Effector CD4-positive, alpha-beta T cell (primary cell): ENCODE data around the gene SLC6A4.
"Not testable (repeated sequence)": the region's sequence is repeated elsewhere in the genome, so short reads cannot be mapped to it uniquely, and the experiment has no call there.

Experiments
- DNase-seq: peaks from one replicate; pipeline ENCODE4 v3.0.0-alpha.2; 2020

The SLC6A4 gene

DNA sequence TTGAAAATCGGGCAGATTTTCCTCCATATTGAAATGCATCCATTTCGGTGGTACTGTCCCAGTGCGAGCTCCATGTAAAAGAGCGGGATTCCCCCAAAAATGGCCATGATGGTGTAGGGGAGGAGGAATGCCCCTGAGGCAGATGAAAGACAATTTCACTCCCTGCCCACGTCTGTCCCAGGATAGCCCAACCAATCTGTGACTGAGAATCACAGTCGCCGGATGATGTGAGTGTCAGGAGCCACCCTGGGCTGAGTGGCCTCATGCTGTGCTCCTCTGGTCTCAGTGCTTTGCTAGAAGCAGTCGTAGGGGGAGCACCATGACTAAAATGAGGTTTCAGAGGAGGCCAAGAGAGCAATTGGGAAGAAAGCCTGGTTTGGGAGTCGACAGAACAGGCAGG, 16.7 kb downstream of the SLC6A4 start:
- DNase-seq = no peak

DNA sequence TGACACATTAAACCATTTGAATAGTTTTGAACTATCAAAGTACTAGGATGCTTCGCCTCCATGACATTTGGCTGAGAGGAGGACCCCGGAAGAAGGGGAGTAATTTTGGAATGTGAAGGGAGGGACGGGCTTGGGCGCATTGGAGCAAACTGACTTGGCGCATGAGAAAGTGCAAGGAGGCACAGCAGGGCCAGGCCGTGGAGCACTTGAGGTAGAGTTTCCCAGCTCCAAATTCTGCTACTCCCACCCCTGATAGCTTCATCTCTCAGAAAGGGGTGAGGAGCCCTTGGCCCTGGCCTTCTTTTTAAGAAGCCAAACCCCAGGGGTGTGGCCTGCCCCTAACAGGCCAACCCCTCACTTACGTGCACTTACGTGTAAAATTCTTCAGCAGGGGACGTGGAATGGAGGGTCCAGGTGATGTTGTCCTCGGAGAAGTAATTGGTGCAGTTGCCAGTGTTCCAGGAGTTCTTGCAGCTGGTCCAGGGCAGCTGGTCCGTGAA, 17.7 kb downstream of the SLC6A4 start:
- no peak for DNase-seq

DNA sequence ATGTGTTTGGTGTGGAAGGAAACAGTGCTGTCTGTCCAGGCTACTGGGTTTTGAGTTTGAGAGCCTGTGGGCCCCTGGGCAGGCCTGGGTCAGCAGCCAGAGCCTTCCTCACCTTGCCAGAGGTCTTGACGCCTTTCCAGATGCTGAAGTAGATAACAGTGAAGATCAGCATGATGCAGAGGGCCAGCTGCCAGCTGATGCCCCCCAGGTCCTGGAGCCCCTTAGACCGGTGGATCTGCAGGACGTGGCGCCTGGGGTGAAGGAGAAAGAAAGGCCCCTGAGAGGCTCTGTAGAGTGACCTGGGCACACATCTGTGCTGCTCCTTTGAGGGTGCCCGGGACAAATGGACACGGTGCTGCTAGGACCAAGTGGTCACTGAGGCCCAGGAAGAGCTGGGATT, 18.4 kb downstream of the SLC6A4 start:
- no peak for DNase-seq

- DNase-seq = no peak
Measured at GRCh38 chr17:30212750-30213149, 22.7 kb downstream of the SLC6A4 start.

GRCh38 chr17:30211371-30211770, 24.1 kb downstream of the SLC6A4 start:
- DNase-seq = no peak

GRCh38 chr17:30210901-30211300, 24.6 kb downstream of the SLC6A4 start:
- DNase-seq = no peak

GRCh38 chr17:30210366-30210765, 25.1 kb downstream of the SLC6A4 start:
- DNase-seq = no peak

GRCh38 chr17:30209930-30210329, 25.6 kb downstream of the SLC6A4 start:
- DNase-seq = no peak

DNA sequence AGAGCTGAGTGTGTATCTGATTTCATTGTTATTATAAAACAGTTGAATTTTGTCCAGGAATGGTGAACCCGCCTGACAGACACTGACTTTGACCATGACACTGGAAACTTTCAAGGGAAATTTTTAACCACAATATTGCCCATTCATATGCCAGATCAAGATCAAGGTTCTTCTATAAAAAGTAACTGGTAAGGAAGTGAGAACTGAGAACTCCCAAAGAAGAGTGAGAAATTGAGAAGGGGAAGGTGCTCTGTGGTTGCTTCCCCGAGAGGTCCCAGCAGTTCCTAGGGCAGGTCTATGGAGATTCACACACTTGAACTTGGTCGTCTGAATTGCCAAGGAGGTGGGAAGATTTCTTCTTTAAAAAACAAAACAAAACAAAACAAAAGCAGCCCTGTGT, 27.3 kb downstream of the SLC6A4 start:
- no peak for DNase-seq

GRCh38 chr17:30207655-30208054, 27.8 kb downstream of the SLC6A4 start:
- no peak for DNase-seq

DNA sequence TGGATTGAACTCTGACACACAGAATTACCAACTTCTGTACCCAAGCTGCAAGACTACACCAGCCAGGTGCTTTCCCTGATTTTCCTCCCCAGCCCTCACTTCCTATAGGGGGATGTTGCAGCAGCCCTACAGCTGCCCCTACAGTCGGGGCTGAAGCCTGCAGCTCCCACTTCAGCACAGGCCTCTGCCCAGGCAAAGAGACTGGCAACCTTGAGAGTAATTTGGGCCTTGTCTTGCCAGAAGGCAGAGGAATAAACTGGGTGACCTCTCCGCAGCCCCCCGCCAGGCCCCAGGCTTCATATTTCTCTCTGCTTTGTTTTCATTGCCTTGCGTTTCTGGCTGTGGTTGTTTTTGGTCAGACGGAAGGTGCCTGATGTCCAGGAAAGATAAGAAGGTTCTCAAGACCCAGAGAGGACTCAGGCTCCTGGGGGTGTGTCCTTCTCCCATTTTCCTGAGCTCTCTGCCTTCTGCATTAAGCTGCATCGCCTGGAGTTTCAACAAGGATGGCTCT, 32.0 kb downstream of the SLC6A4 start:
- DNase-seq = no peak

- DNase-seq = not testable (repeated sequence)
Measured at GRCh38 chr17:30200656-30201055, 34.8 kb downstream of the SLC6A4 start.

DNA sequence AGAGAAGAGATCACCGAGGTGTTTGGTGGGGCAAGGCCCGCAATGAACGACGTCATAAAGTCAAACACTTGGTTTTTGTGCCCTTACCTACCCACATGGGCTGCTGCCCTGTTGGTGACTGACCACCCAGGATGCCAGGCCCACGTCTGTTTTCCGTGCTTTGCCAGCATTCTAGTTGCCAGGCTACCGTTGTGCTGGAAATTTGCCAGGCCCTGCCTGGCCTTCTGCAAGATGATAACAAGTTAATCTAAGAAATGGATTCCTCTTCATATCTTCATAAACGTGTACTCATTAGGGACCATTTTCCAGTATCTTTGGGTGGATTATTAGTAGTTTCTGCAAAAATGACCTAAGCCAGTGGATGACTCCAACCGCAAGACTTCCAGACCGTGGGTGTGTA, 35.4 kb downstream of the SLC6A4 start:
- no peak for DNase-seq

DNA sequence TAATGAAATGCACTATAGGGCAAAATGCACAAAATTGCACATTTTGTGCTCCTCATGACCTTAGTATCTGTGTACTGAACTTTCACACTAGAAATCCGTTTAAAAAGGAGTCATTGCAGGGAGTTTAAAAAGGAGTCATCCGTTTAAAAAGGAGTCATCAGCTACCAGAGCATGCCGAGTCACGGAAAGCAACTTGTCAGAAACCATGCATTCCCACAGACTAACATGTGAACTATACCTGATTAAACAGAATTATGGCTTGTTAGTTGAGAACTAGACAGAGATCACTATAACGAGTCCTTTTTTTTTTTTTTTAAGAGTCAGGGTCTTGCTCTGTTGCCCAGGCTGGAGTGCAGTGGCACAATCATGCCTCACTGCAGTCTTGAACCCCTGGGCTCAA, 35.9 kb downstream of the SLC6A4 start:
- DNase-seq = no peak

DNA sequence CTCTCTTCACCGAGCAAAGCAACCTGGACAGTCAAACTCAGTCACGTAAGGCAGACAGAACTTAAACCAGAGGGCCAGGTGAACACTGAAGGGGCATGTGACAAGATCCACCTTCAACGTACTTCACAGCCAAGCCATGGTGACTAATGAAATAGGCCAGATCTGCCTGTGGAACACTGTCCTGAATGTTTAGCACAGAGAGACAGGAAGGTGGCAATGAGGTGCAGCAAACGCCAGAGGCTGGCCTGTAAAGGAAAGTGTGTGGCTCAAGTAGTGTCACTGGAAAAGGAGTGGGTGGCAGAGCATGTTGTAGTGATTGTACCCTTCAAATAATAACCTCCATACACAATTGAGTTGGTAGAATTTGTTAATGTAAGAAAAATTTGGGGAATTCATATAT, 38.1 kb downstream of the SLC6A4 start:
- DNase-seq = no peak

- DNase-seq = no peak
Measured at GRCh38 chr17:30196504-30196903, 39.0 kb downstream of the SLC6A4 start.

- DNase-seq = no peak
Measured at GRCh38 chr17:30191072-30191471, 44.4 kb downstream of the SLC6A4 start.

GRCh38 chr17:30188211-30188939, 47.1 kb downstream of the SLC6A4 start:
- DNase-seq = no peak

GRCh38 chr17:30187573-30187972, 47.9 kb downstream of the SLC6A4 start:
- DNase-seq = no peak

DNA sequence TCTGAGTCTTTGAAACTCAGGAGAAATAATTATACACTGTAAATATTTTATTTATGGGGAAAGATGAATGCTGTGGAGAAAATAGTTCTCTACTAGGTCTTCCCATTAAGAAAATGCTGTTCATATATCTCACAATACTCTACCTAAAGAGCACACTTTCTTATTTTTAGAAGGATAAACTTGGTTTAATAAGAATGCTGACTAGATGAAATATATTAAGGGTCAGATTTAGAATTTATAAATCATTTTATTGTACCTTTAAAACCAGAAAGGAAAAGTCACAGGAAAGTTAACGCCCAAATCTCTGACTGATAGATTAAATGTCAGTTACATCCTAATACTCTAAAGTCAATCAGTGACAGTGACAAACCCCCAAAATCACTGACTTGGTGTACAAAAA, 48.7 kb downstream of the SLC6A4 start:
- DNase-seq = no peak

DNA sequence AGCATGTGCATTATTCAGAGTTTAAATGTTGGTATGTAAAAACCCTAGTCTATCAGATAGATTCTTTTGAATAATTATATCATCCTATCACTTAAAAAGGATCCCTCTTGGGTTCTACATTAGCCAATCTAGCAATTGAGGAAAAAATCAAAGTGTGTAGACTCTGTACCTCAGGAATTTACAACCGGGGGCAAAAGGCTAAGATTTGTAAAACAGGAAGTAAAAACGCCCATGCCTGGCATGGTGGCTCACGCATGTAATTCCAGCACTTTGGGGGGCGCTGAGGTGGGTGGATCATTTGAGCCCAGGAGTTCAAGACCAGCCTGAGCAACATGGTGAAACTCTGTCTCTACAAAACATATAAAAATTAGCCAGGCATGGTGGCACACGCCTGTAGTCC, 58.6 kb downstream of the SLC6A4 start:
- no peak for DNase-seq

DNA sequence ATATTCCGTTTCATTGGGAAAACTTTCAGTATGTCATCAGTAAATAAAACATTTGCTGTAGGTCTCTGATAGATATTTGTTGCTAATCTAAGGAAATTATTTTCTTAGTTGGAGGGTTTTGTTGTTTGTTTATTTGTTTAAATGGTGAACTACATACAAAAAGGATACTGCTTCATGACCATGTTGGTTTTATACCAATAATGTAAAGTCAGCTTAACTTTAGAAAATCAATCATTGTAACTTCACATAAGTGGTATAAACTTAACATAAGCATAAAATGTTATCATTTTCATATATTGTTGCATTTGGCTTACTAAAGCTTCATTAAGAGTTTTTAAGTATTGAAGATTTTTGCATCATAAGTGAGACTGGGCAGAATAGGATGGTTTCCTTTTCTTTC, 60.9 kb downstream of the SLC6A4 start:
- no peak for DNase-seq

- DNase-seq = no peak
Measured at GRCh38 chr17:30173649-30174048, 61.8 kb downstream of the SLC6A4 start.

DNA sequence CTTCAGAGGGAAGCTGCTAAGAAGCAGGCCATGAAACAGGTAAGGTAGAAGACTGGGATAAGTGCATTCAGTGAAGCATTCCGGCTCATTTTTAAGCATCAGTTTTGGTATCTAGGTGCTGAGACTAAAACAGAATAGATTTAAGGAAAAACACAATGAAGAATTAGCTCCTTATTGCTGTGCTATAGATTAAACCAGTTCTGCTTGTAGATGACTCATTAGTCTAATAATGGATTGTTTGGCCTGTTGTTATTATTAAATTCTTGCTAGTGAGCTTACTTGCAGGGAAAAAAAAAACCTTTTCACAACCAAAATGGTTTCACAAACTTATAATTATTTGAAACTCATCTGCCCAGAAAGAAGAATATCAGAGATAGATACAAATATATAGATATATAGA, 62.9 kb downstream of the SLC6A4 start:
- DNase-seq = no peak

- no peak for DNase-seq
Measured at GRCh38 chr17:30170415-30170987, 65.0 kb downstream of the SLC6A4 start.
